Lung (tissue), 12 donors: Measurements from ENCODE around the gene PAXX. TPM values are rescaled to one million over a fixed set of nuclear protein-coding genes. Genes with fewer than 3 reads are reported as not detected.
A peak's percentile ranks its signal among the peaks of the same experiment; 100 is the strongest.

ENCODE experiments used
- ATAC-seq: fragments of 200-7000 bp; cut with Tn5 transposase; one replicate; pipeline ENCODE4 v1.9.1; 2020; ENCODE audit warnings: moderate number of reproducible peaks; ENCODE audit not compliant: insufficient read depth, low FRiP score
- DNase-seq, 3 donors: peaks; one replicate each; pipeline ENCODE4 v3.0.0-alpha.2; 2013 to 2017
- H3K27ac ChIP-seq, 2 donors: one replicate each; pipeline ENCODE4 v1.5.1; 2013; ENCODE audit warnings: mild to moderate bottlenecking in 2 of 2, moderate library complexity in 2 of 2, control low read depth in 1 of 2, inconsistent platforms in 1 of 2, low read depth in 1 of 2, low read length in 1 of 2
- H3K27me3 ChIP-seq, 3 donors: one replicate each; pipeline ENCODE4 v1.5.1; 2013; ENCODE audit warnings: low read length in 2 of 3; ENCODE audit not compliant: control insufficient read depth in 3 of 3, insufficient read depth in 3 of 3
- H3K36me3 ChIP-seq, 4 donors: one replicate each; pipeline ENCODE4 v1.5.1; 2013; ENCODE audit warnings: low read length in 4 of 4, mild to moderate bottlenecking in 1 of 4, moderate library complexity in 1 of 4; ENCODE audit not compliant: control insufficient read depth in 4 of 4, insufficient read depth in 4 of 4
- H3K4me1 ChIP-seq, 5 donors: one replicate each; pipeline ENCODE4 v1.5.1; 2013; ENCODE audit warnings: low read length in 5 of 5, mild to moderate bottlenecking in 2 of 5, moderate library complexity in 1 of 5; ENCODE audit not compliant: control insufficient read depth in 5 of 5, insufficient read depth in 5 of 5
- H3K4me3 ChIP-seq: one replicate; pipeline ENCODE4 v1.5.1; 2013; ENCODE audit warnings: mild to moderate bottlenecking, control low read depth, moderate library complexity
- H3K9ac ChIP-seq, 2 donors: one replicate each; pipeline ENCODE4 v1.5.1; 2013; ENCODE audit warnings: low read length in 2 of 2, control low read depth in 1 of 2; ENCODE audit not compliant: insufficient read depth in 1 of 2
- H3K9me3 ChIP-seq, 4 donors: one replicate each; pipeline ENCODE4 v1.5.1; 2013; ENCODE audit warnings: low read length in 3 of 4, mild to moderate bottlenecking in 1 of 4, moderate library complexity in 1 of 4; ENCODE audit not compliant: control insufficient read depth in 4 of 4, insufficient read depth in 3 of 4
- WGBS, 2 donors: extraction: QIAGEN DNeasy Blood & Tissue Kit; methylation state at CpG; one replicate each; pipeline ENCODE4 v1.1.7; 2013; 5-methylcytosine and 5-hydroxymethylcytosine counted together
- polyA plus RNA-seq, 2 donors: library from polyadenylated mRNA; stranded (reverse); fragments of 200-250 nt; gene quantifications; one replicate each; pipeline ENCODE4 v1.2.1, GENCODE V29; 2013
- total RNA-seq, 2 donors: library from RNA; depleted of rRNA in 1 of 2; stranded (reverse); fragments of >200 nt in 1 of 2; gene quantifications; one replicate each; pipeline ENCODE4 v1.2.1, GENCODE V29; 2014 to 2021
- TF ChIP-seq, protein P1 (sequence below): IDR thresholded peaks from 2 replicates; pipeline ENCODE4 v1.5.1; 2012; ENCODE audit warnings: mild to moderate bottlenecking; ENCODE audit errors: control extremely low read depth, extremely low read depth
- donor health status: control.
- donor health status: control.
- donor health status: Bipolar disorder and iron deficiency.
- donor health status: healthy.
- donor health status: DM: yes; HTN: yes; CAD: no.

Gene PAXX
- total and polyA plus RNA-seq, 4 donors: 16.6 to 172 (median 59.4) TPM

DNA sequence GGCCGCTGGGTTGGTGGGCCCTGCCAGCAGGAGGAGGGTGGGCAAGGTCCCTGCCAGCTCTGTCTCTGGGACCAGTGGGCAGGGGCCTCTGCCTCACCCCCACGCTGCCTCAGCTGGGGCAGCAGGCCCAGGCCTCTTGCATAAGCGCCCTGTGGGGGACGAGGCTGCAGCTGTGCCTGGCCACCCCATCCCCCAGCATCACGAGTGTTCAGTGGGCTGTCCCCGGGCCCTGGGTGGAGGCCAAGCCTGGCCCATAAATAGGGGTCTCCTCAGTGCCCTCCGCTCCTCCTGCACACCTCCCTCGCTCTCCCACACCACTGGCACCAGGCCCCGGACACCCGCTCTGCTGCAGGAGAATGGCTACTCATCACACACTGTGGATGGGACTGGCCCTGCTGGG is 15.0 kb upstream of the PAXX start, which contains the start of gene PTGDS:
PTGDS (plus strand) TSS at position 282 of the 400 bp plus-strand sequence; CDS start at position 357, 75 bp downstream.
- peaks cover 0 to 26% (median 8%) of the 10 kb centered on the region in 5 donors for H3K4me1 ChIP-seq
- DNase-seq (peak; percentile 79 to 89 (median 80)), ATAC-seq (no peak)
- H3K27ac ChIP-seq: peak within 1 kb of the TSS; percentile 52 to 82
- WGBS, 2 donors: 65 to 72% methylated on average over 10 of the region's 10 CpGs
- H3K9ac ChIP-seq: no peak within 1 kb of the TSS
- H3K27me3 ChIP-seq: no peaks in the 10 kb centered on the region
- no peaks in the 10 kb centered on the region for H3K36me3 ChIP-seq
- peaks cover 0 to 1% (median 0%) of the 10 kb centered on the region in 4 donors for H3K9me3 ChIP-seq
- H3K4me3 ChIP-seq: peak within 1 kb of the TSS; percentile 31
- TF ChIP-seq, protein P1, sequence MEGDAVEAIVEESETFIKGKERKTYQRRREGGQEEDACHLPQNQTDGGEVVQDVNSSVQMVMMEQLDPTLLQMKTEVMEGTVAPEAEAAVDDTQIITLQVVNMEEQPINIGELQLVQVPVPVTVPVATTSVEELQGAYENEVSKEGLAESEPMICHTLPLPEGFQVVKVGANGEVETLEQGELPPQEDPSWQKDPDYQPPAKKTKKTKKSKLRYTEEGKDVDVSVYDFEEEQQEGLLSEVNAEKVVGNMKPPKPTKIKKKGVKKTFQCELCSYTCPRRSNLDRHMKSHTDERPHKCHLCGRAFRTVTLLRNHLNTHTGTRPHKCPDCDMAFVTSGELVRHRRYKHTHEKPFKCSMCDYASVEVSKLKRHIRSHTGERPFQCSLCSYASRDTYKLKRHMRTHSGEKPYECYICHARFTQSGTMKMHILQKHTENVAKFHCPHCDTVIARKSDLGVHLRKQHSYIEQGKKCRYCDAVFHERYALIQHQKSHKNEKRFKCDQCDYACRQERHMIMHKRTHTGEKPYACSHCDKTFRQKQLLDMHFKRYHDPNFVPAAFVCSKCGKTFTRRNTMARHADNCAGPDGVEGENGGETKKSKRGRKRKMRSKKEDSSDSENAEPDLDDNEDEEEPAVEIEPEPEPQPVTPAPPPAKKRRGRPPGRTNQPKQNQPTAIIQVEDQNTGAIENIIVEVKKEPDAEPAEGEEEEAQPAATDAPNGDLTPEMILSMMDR: no peak

DNA sequence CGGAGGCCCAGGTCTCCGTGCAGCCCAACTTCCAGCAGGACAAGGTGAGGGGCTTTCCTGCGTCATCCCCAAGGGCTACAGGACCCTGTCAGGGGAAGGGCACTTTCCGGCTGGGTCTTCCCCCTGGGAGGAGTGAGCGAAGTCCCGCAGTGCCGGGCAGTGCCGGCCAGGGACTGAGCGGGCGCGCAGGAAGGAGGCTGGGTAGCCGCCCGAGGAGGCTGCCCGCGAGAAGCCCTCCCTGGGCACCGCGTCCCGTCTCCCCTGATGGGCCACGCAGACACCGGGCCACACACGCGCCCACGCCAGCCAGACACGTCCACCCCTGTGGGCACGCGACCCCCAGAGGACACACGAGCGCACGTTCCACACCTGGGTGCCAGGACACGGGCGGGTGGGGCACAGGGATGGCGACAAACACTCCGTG is 14.6 kb upstream of the PAXX start:
- Histone ChIP-seq H3K36me3 (no peaks in the 10 kb centered on the region), H3K27ac (peak overlapping the region; percentile 52 to 82), H3K27me3 (no peaks in the 10 kb centered on the region), H3K4me3 (peak overlapping the region; percentile 31), H3K9me3 (peaks cover 0 to 3% (median 0%) of the 10 kb centered on the region in 4 donors), H3K9ac (no peak overlapping the region), H3K4me1 (peaks cover 0 to 29% (median 11%) of the 10 kb centered on the region in 5 donors)
- 26 to 32% methylated on average over 27 to 33 of the region's 33 CpGs for WGBS, 2 donors
- DNase-seq (no peak), ATAC-seq (no peak)
- TF ChIP-seq, protein P1: no peak

DNA sequence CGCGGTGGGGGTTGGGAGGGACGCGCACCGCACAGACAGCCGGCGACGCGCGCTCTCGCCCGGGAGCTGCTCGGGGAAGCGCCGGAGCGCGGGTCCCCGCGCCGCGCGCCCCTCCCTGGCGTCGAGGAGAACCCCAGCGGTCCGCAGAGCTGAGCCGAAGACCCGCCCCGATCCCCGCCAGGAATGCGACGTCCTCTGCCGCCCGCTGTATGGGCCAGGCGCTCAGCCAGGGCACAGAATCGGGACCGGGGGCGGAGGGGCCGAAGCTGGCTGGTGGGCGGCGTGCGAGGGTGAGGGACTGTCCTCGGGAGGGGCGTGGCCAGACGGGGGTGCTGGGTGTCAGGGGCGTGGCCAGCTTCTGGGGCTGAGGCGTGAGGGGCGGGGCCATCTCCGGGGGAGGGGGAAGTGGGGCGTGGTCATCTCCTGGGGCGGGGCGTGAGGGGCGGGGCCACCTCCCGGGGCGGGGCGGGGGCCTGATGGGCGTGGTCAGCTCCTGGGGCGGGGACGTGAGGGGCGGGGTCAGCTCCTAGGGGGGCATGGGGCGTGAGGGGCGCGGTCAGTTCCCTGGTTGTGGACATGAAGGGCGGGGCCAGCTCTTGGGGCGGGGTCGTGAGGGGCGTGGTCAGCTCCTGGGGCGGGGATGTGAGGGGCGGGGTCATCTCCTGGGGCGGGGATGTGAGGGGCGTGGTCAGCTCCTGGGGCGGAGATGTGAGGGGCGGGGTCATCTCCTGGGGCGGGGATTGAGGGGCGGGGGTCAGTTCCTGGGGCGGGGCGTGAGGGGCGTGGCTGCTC is 14.0 kb upstream of the PAXX start:
- Histone ChIP-seq H3K36me3 (no peaks in the 10 kb centered on the region), H3K27me3 (no peaks in the 10 kb centered on the region), H3K9ac (no peak overlapping the region), H3K9me3 (peaks cover 0 to 3% (median 0%) of the 10 kb centered on the region in 4 donors), H3K4me3 (peak overlapping the region; percentile 31), H3K27ac (peak overlapping the region; percentile 52 to 82), H3K4me1 (peaks cover 0 to 29% (median 11%) of the 10 kb centered on the region in 5 donors)
- TF ChIP-seq, protein P1: no peak
- peak; percentile 60 for ATAC-seq
- DNase-seq: peak; percentile 74 to 87 (median 85)
- 1 to 4% methylated on average over 57 to 78 of the region's 78 CpGs for WGBS, 2 donors
